Breast epithelium (tissue), 3 donors: ENCODE results near the gene GNS.

Source experiments
- CTCF ChIP-seq, 3 donors: fragments of 450-650 bp; IDR thresholded peaks; one replicate each; pipeline ENCODE4 v1.5.1; 2016 to 2017; ENCODE audit warnings: antibody characterized with exemption in 3 of 3, mild to moderate bottlenecking in 3 of 3, moderate library complexity in 3 of 3
- POLR2A ChIP-seq: fragments of 450-650 bp; IDR thresholded peaks from one replicate; pipeline ENCODE4 v1.6.1; 2016; ENCODE audit warnings: antibody characterized with exemption, mild to moderate bottlenecking, moderate library complexity

- TF ChIP-seq CTCF (IDR thresholded peaks at IDR 0.05) (no peak), POLR2A (no peak)
Observed at GRCh38 chr12:64792128-64792527, 32.9 kb upstream of the GNS start.
